K562 (cell line): ENCODE data around the gene NOTO. TPM values are rescaled to one million over a fixed set of nuclear protein-coding genes. Genes with fewer than 3 reads are reported as not detected.

ENCODE experiments used
- ARID3B ChIP-seq: fragments of 250-450 bp; sonication (Bioruptor Pico); IDR thresholded peaks from 2 replicates; pipeline ENCODE4 v1.4.0; 2020; ENCODE audit warnings: borderline replicate concordance
- E2F1 ChIP-seq: sonication (generic); formaldehyde crosslinking; IDR thresholded peaks from 2 replicates; pipeline ENCODE4 v1.8.1; 2023; ENCODE audit warnings: mild to moderate bottlenecking, missing genetic modification reagents, moderate library complexity
- E2F3 ChIP-seq: fragments of 250-450 bp; sonication (Bioruptor Pico); IDR thresholded peaks from 2 replicates; pipeline ENCODE4 v1.4.0; 2020; ENCODE audit warnings: mild to moderate bottlenecking
- ETV6 ChIP-seq, 3 experiments: fragments of 150-350 bp in 1 of 3; sonication (generic) in 1 of 3; formaldehyde crosslinking in 1 of 3; IDR thresholded peaks; 2 replicates each; pipeline versions ENCODE4 v1.6.1 to v1.8.0; 2014 to 2022; ENCODE audit warnings: borderline replicate concordance in 2 of 3, low read depth in 2 of 3, antibody characterized with exemption in 1 of 3, low read length in 1 of 3, mild to moderate bottlenecking in 1 of 3, missing genetic modification reagents in 1 of 3
- FOXK1 ChIP-seq: sonication (generic); formaldehyde crosslinking; IDR thresholded peaks from 2 replicates; pipeline ENCODE4 v1.8.0; 2022; ENCODE audit warnings: missing genetic modification reagents, mild to moderate bottlenecking, borderline replicate concordance
- HOMEZ ChIP-seq: fragments of 250-450 bp; sonication (Bioruptor Pico); IDR thresholded peaks from 2 replicates; pipeline ENCODE4 v1.4.0; 2020; ENCODE audit warnings: mild to moderate bottlenecking, moderate library complexity
- NCOA1 ChIP-seq: fragments of 450-650 bp; IDR thresholded peaks from 2 replicates; pipeline ENCODE4 v1.6.1; 2016; ENCODE audit warnings: low read depth
- POLR3G ChIP-seq: IDR thresholded peaks from 2 replicates; pipeline ENCODE4 v1.6.1; 2011; ENCODE audit not compliant: insufficient read length, insufficient replicate concordance; ENCODE audit errors: extremely low read depth
- RCOR1 ChIP-seq, 2 experiments: IDR thresholded peaks; 2 replicates each; pipeline ENCODE4 v1.6.1; 2012; ENCODE audit warnings: low read depth in 2 of 2, low read length in 2 of 2, borderline replicate concordance in 1 of 2, improper control_type of control experiment in 1 of 2
- RFX1 ChIP-seq: fragments of 450-650 bp; IDR thresholded peaks from 2 replicates; pipeline ENCODE4 v1.6.1; 2016; ENCODE audit warnings: mild to moderate bottlenecking, moderate library complexity
- SMAD1 ChIP-seq: fragments of 150-350 bp; IDR thresholded peaks from 2 replicates; pipeline ENCODE4 v1.6.1; 2014; ENCODE audit warnings: low read length, low read depth; ENCODE audit not compliant: partially characterized antibody
- SNRNP70 ChIP-seq: fragments of 200-400 bp; formaldehyde crosslinking; optimal IDR thresholded peaks from 2 replicates; pipeline ENCODE3; 2017; ENCODE audit warnings: low read depth, low read length
- SP2 ChIP-seq: IDR thresholded peaks from 2 replicates; pipeline ENCODE4 v1.6.1; 2011; ENCODE audit warnings: mild to moderate bottlenecking, low read depth, low read length, moderate library complexity; ENCODE audit not compliant: poor library complexity, severe bottlenecking; ENCODE audit errors: extremely low read depth
- TARDBP ChIP-seq: fragments of 450-650 bp; IDR thresholded peaks from 2 replicates; pipeline ENCODE4 v1.6.1; 2016
- TCF15 ChIP-seq: fragments of 250-450 bp; sonication (Bioruptor Pico); IDR thresholded peaks from 2 replicates; pipeline ENCODE4 v1.8.0; 2022; ENCODE audit warnings: moderate library complexity, mild to moderate bottlenecking, inconsistent platforms
- THRAP3 ChIP-seq: fragments of 450-650 bp; IDR thresholded peaks from 2 replicates; pipeline ENCODE4 v1.6.1; 2016; ENCODE audit warnings: mild to moderate bottlenecking, inconsistent platforms, borderline replicate concordance
- ZBTB5 ChIP-seq: fragments of 450-650 bp; IDR thresholded peaks from 2 replicates; pipeline ENCODE4 v1.6.1; 2017; ENCODE audit warnings: antibody characterized with exemption
- ZNF324 ChIP-seq: fragments of 250-450 bp; sonication (Bioruptor Pico); IDR thresholded peaks from 2 replicates; pipeline ENCODE4 v1.4.0; 2020; ENCODE audit warnings: mild to moderate bottlenecking
- ZNF395 ChIP-seq: fragments of 200-800 bp; sonication (Bioruptor generic); IDR thresholded peaks from 2 replicates; pipeline ENCODE4 v1.6.1; 2017; ENCODE audit warnings: missing genetic modification characterization, missing compliant biosample characterization
- ZNF785 ChIP-seq: fragments of 250-450 bp; sonication (Bioruptor Pico); IDR thresholded peaks from 2 replicates; pipeline ENCODE4 v1.4.0; 2020; ENCODE audit warnings: mild to moderate bottlenecking
- polyA plus RNA-seq, 8 experiments: library from polyadenylated mRNA; depleted of rRNA in 4 of 8; stranded (reverse) in 5 of 8; unstranded in 3 of 8; fragments of >200 nt; fragmentation: Nextera tagmentation in 2 of 8; fragmentation: Illumina TruSeq in 1 of 8; extraction: Ambion mirVana in 2 of 8; extraction: Trizol in 1 of 8; gene quantifications; 2 replicates each; pipeline versions ENCODE4 v1.2.1 to v1.2.3, GENCODE V29; 2011 to 2014; ENCODE audit warnings: inconsistent platforms in 1 of 8, missing spikeins in 1 of 8
- total RNA-seq, 7 experiments: library from RNA; depleted of rRNA in 6 of 7; stranded (reverse); fragments of >200 nt in 6 of 7; fragmentation: Illumina TruSeq in 2 of 7; extraction: Trizol in 2 of 7; gene quantifications; 2 replicates each; pipeline versions ENCODE4 v1.2.1 to v1.2.3, GENCODE V29; 2011 to 2021; ENCODE audit warnings: low replicate concordance in 1 of 7

The NOTO gene
- total and polyA plus RNA-seq, 9 of the 15 experiments (the other 6 are each of a cell fraction or from before 2014, with no cell fraction given), result not detected

- TF ChIP-seq ETV6 (IDR thresholded peaks at IDR 0.05; ENCODE audit: borderline replicate concordance in 1 of 2, low read depth in 2 of 2, low read length in 1 of 2) (no peak), ETV6 (CRISPR knock-in tag; IDR thresholded peaks at IDR 0.05; ENCODE audit: borderline replicate concordance) (no peak), ZNF324 (CRISPR knock-in tag) (no peak), RCOR1 (IDR thresholded peaks at IDR 0.05; ENCODE audit: borderline replicate concordance in 1 of 2, low read depth in 2 of 2, low read length in 2 of 2) (0 out of 4 replicates have a peak, but pooled peaks of 1 of the 2 experiments have one; percentile 18), HOMEZ (CRISPR knock-in tag) (no peak), RFX1 (no peak), FOXK1 (CRISPR knock-in tag) (no peak), SP2 (no peak), SMAD1 (no peak), THRAP3 (no peak), TCF15 (CRISPR knock-in tag) (no peak), ZNF395 (peak; percentile 77), NCOA1 (no peak), ZBTB5 (no peak), E2F1 (CRISPR knock-in tag) (no peak), ZNF785 (CRISPR knock-in tag) (no peak), E2F3 (CRISPR knock-in tag) (0 out of 2 replicates have a peak, but pooled peaks have one; percentile 12), TARDBP (no peak), POLR3G (no peak), SNRNP70 (no peak), ARID3B (CRISPR knock-in tag) (no peak)
Measured at GRCh38 chr2:73175663-73176204, 26.6 kb upstream of the NOTO start (continued).
